ENCODE results near the gene PLXNB2.

DNA sequence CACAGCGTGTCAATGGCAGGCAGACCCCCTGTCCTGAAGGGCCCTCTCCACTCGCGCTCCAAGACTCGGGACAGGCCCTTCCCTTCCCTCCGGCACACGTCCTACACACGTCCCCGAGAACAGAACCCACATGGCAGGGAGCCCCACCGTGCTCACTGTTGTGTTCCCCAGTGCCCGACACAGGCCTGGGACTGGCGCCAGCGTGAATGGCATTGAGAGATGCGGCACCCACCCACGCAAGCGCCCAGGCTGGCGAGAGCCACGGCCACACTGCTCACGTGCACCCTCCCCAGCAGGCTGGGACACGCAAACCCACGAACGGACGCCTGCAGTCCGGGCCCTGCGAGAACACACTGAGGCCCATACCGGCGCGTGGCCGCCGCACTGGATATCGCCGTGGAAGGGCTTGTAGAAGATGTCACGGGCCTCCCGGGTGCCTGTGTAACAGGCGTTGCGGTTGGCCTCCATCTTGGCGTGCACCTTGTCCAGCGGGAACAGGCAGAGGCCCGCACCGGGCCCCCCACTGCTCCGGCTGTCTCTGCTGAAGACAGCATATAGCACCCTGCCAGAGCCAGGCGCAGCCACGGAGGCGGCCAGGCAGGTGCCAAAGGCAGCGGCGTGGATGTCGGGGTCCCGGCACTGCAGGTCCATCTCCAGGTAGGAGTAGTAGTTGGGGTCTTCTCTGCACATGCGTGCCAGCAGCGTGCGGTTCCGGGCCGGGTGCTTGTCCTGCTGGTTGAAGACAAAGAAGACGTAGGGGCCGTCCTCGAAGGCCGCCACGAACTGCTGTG is 18.1 kb downstream of the PLXNB2 start:
- TF ChIP-seq CBX3 (IDR thresholded peaks at IDR 0.05; ENCODE audit: low read depth) (no peak), RAD21 (IDR thresholded peaks at IDR 0.05; ENCODE audit: low read depth) (no peak), POLR2A (IDR thresholded peaks at IDR 0.05; ENCODE audit: borderline replicate concordance, extremely low read depth, insufficient read depth, insufficient read length) (no peak), CEBPB (IDR thresholded peaks at IDR 0.05; ENCODE audit: low read depth) (no peak), JUND (IDR thresholded peaks at IDR 0.05) (no peak), POLR2AphosphoS5 (IDR thresholded peaks at IDR 0.05; ENCODE audit: low read depth, low read length) (no peak), SRF (IDR thresholded peaks at IDR 0.05; ENCODE audit: low read depth) (no peak), YY1 (IDR thresholded peaks at IDR 0.05; ENCODE audit: extremely low read depth, insufficient replicate concordance, low read depth, low read length) (no peak), EGR1 (IDR thresholded peaks at IDR 0.05; ENCODE audit: low read depth) (no peak), TCF7L2 (IDR thresholded peaks at IDR 0.05; ENCODE audit: borderline replicate concordance, extremely low read depth, insufficient read depth, insufficient read length) (no peak)
- TF ChIP-seq, protein P1, sequence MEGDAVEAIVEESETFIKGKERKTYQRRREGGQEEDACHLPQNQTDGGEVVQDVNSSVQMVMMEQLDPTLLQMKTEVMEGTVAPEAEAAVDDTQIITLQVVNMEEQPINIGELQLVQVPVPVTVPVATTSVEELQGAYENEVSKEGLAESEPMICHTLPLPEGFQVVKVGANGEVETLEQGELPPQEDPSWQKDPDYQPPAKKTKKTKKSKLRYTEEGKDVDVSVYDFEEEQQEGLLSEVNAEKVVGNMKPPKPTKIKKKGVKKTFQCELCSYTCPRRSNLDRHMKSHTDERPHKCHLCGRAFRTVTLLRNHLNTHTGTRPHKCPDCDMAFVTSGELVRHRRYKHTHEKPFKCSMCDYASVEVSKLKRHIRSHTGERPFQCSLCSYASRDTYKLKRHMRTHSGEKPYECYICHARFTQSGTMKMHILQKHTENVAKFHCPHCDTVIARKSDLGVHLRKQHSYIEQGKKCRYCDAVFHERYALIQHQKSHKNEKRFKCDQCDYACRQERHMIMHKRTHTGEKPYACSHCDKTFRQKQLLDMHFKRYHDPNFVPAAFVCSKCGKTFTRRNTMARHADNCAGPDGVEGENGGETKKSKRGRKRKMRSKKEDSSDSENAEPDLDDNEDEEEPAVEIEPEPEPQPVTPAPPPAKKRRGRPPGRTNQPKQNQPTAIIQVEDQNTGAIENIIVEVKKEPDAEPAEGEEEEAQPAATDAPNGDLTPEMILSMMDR (IDR thresholded peaks at IDR 0.05 in 2 of 3, conservative IDR thresholded peaks at IDR 0.05 in 1 of 3; ENCODE audit: borderline replicate concordance in 1 of 3, insufficient read depth in 1 of 3, low read depth in 2 of 3, low read length in 2 of 3), result no peak
- TF ChIP-seq, protein P2, sequence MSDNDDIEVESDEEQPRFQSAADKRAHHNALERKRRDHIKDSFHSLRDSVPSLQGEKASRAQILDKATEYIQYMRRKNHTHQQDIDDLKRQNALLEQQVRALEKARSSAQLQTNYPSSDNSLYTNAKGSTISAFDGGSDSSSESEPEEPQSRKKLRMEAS (IDR thresholded peaks at IDR 0.05), result no peak
- TF ChIP-seq, protein P3, sequence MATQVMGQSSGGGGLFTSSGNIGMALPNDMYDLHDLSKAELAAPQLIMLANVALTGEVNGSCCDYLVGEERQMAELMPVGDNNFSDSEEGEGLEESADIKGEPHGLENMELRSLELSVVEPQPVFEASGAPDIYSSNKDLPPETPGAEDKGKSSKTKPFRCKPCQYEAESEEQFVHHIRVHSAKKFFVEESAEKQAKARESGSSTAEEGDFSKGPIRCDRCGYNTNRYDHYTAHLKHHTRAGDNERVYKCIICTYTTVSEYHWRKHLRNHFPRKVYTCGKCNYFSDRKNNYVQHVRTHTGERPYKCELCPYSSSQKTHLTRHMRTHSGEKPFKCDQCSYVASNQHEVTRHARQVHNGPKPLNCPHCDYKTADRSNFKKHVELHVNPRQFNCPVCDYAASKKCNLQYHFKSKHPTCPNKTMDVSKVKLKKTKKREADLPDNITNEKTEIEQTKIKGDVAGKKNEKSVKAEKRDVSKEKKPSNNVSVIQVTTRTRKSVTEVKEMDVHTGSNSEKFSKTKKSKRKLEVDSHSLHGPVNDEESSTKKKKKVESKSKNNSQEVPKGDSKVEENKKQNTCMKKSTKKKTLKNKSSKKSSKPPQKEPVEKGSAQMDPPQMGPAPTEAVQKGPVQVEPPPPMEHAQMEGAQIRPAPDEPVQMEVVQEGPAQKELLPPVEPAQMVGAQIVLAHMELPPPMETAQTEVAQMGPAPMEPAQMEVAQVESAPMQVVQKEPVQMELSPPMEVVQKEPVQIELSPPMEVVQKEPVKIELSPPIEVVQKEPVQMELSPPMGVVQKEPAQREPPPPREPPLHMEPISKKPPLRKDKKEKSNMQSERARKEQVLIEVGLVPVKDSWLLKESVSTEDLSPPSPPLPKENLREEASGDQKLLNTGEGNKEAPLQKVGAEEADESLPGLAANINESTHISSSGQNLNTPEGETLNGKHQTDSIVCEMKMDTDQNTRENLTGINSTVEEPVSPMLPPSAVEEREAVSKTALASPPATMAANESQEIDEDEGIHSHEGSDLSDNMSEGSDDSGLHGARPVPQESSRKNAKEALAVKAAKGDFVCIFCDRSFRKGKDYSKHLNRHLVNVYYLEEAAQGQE (IDR thresholded peaks at IDR 0.05; ENCODE audit: low read depth), result no peak
